H9 (cell line): Measurements from ENCODE around the gene FCGBP. TPM values are rescaled to one million over a fixed set of nuclear protein-coding genes. Genes with fewer than 3 reads are reported as not detected.

Experiments
- DNase-seq: peaks from one replicate; pipeline ENCODE4 v3.0.0-alpha.2; 2017
- H2AFZ ChIP-seq: one replicate; pipeline ENCODE4 v1.6.1; 2013; ENCODE audit warnings: mild to moderate bottlenecking, low read length, control low read depth, moderate library complexity
- H2AK5ac ChIP-seq: 2 replicates; pipeline ENCODE4 v1.6.1; 2013; ENCODE audit warnings: low read length, control low read depth, mixed read lengths; ENCODE audit not compliant: insufficient read length
- H2BK120ac ChIP-seq: one replicate; pipeline ENCODE4 v1.6.1; 2013; ENCODE audit warnings: low read depth, mild to moderate bottlenecking, low read length, control low read depth, inconsistent platforms; ENCODE audit not compliant: poor library complexity, severe bottlenecking
- H2BK12ac ChIP-seq: 2 replicates; pipeline ENCODE4 v1.6.1; 2013; ENCODE audit warnings: low read length, control low read depth, mixed read lengths, low read depth; ENCODE audit not compliant: insufficient read length
- H2BK15ac ChIP-seq: 2 replicates; pipeline ENCODE4 v1.6.1; 2013; ENCODE audit warnings: low read depth, low read length, control low read depth
- H2BK20ac ChIP-seq: one replicate; pipeline ENCODE4 v1.6.1; 2013; ENCODE audit warnings: low read depth, mild to moderate bottlenecking, low read length, control low read depth, inconsistent platforms; ENCODE audit not compliant: poor library complexity, severe bottlenecking
- H2BK5ac ChIP-seq: 2 replicates; pipeline ENCODE4 v1.6.1; 2013; ENCODE audit warnings: low read length, control low read depth, mixed read lengths; ENCODE audit not compliant: insufficient read length
- H3K14ac ChIP-seq: 2 replicates; pipeline ENCODE4 v1.6.1; 2013; ENCODE audit warnings: low read length, control low read depth; ENCODE audit not compliant: insufficient read depth
- H3K18ac ChIP-seq: 2 replicates; pipeline ENCODE4 v1.6.1; 2013; ENCODE audit warnings: low read depth, mild to moderate bottlenecking, mixed read lengths, low read length, control low read depth; ENCODE audit not compliant: insufficient read length
- H3K23ac ChIP-seq: 2 replicates; pipeline ENCODE4 v1.6.1; 2013; ENCODE audit warnings: low read length, control low read depth, mixed read lengths, low read depth; ENCODE audit not compliant: insufficient read length
- H3K23me2 ChIP-seq: 2 replicates; pipeline ENCODE4 v1.6.1; 2013; ENCODE audit warnings: low read depth, mild to moderate bottlenecking, mixed read lengths, low read length, control low read depth; ENCODE audit not compliant: insufficient read length, poor library complexity, severe bottlenecking
- H3K27ac ChIP-seq: 2 replicates; pipeline ENCODE4 v1.5.1; 2013; ENCODE audit warnings: low read length, control low read depth, mixed read lengths, low read depth; ENCODE audit not compliant: insufficient read length
- H3K27me3 ChIP-seq: 2 replicates; pipeline ENCODE4 v1.6.1; 2013; ENCODE audit warnings: low read length, control low read depth, inconsistent platforms; ENCODE audit not compliant: insufficient read depth
- H3K4ac ChIP-seq: 2 replicates; pipeline ENCODE4 v1.6.1; 2013; ENCODE audit warnings: low read depth, mild to moderate bottlenecking, control low read depth, inconsistent platforms, low read length, moderate library complexity
- H3K4me1 ChIP-seq: 2 replicates; pipeline ENCODE4 v1.6.1; 2013; ENCODE audit warnings: low read length, control low read depth, inconsistent platforms; ENCODE audit not compliant: insufficient read depth
- H3K4me2 ChIP-seq: 2 replicates; pipeline ENCODE4 v1.6.1; 2013; ENCODE audit warnings: low read length, control low read depth, mixed read lengths; ENCODE audit not compliant: insufficient read length, insufficient read depth
- H3K56ac ChIP-seq: 2 replicates; pipeline ENCODE4 v1.6.1; 2013; ENCODE audit warnings: low read depth, mild to moderate bottlenecking, mixed read lengths, low read length, control low read depth; ENCODE audit not compliant: insufficient read length
- H3K79me1 ChIP-seq: 2 replicates; pipeline ENCODE4 v1.6.1; 2013; ENCODE audit warnings: low read depth, mild to moderate bottlenecking, moderate library complexity, low read length, control low read depth, inconsistent platforms; ENCODE audit not compliant: insufficient read depth, poor library complexity, severe bottlenecking
- H3K79me2 ChIP-seq: 2 replicates; pipeline ENCODE4 v1.6.1; 2013; ENCODE audit warnings: low read length, control low read depth, inconsistent platforms; ENCODE audit not compliant: insufficient read depth
- H3K9ac ChIP-seq: 2 replicates; pipeline ENCODE4 v1.6.1; 2013; ENCODE audit warnings: low read length, control low read depth, mixed read lengths; ENCODE audit not compliant: insufficient read length; ENCODE audit errors: extremely low read depth
- H3K9me3 ChIP-seq: one replicate; pipeline ENCODE4 v1.6.1; 2013; ENCODE audit warnings: low read depth, low read length, inconsistent platforms; ENCODE audit not compliant: control insufficient read depth
- H3T11ph ChIP-seq: one replicate; pipeline ENCODE4 v1.6.1; 2013; ENCODE audit warnings: mild to moderate bottlenecking, low read length, control low read depth, inconsistent platforms
- H4K20me1 ChIP-seq: one replicate; pipeline ENCODE4 v1.6.1; 2013; ENCODE audit not compliant: control insufficient read depth, insufficient read length, insufficient read depth
- H4K5ac ChIP-seq: 2 replicates; pipeline ENCODE4 v1.6.1; 2013; ENCODE audit warnings: low read depth, mild to moderate bottlenecking, mixed read lengths, low read length, control low read depth; ENCODE audit not compliant: insufficient read length
- H4K8ac ChIP-seq: replicated peaks from 2 replicates; pipeline ENCODE4 v1.6.1; 2013; ENCODE audit warnings: low read length, control low read depth, mixed read lengths, low read depth; ENCODE audit not compliant: insufficient read length
- H4K91ac ChIP-seq: 2 replicates; pipeline ENCODE4 v1.6.1; 2013; ENCODE audit warnings: low read depth, mild to moderate bottlenecking, moderate library complexity, mixed read lengths, low read length, control low read depth; ENCODE audit not compliant: insufficient read length
- H3K27ac Mint-ChIP-seq, 3 experiments: 2 replicates in 2 of 3; 3 replicates in 1 of 3; pipeline ENCODE4 v1.8.0; 2020 to 2021; ENCODE audit warnings: mixed read lengths in 3 of 3, mild to moderate bottlenecking in 1 of 3, moderate library complexity in 1 of 3
- H3K27me3 Mint-ChIP-seq: 2 replicates; pipeline ENCODE4 v1.8.0; 2021; ENCODE audit warnings: low read depth, mild to moderate bottlenecking, moderate library complexity, mixed read lengths
- H3K36me3 Mint-ChIP-seq, 3 experiments: 2 replicates in 2 of 3; 3 replicates in 1 of 3; pipeline ENCODE4 v1.8.0; 2020 to 2021; ENCODE audit warnings: low read depth in 3 of 3, mixed read lengths in 3 of 3; ENCODE audit not compliant: insufficient read depth in 1 of 3
- H3K4me1 Mint-ChIP-seq, 2 experiments: 2 replicates each; pipeline ENCODE4 v1.8.0; 2020; ENCODE audit warnings: mixed read lengths in 2 of 2
- H3K4me3 Mint-ChIP-seq, 2 experiments: 2 replicates in 1 of 2; 3 replicates in 1 of 2; pipeline ENCODE4 v1.8.0; 2020 to 2021; ENCODE audit warnings: mild to moderate bottlenecking in 2 of 2, mixed read lengths in 2 of 2, moderate library complexity in 1 of 2
- H3K9me3 Mint-ChIP-seq, 2 experiments: 2 replicates in 1 of 2; 3 replicates in 1 of 2; pipeline ENCODE4 v1.8.0; 2020; ENCODE audit warnings: mild to moderate bottlenecking in 2 of 2, mixed read lengths in 2 of 2, moderate library complexity in 1 of 2
- WGBS: extraction: QIAGEN DNeasy Blood & Tissue Kit; methylation state at CpG from one replicate; pipeline ENCODE4 v1.1.7; 2013; ENCODE audit warnings: missing lambda C conversion rate, low lambda C conversion rate, mixed read lengths; ENCODE audit not compliant: insufficient read length; ENCODE audit errors: extremely low coverage; 5-methylcytosine and 5-hydroxymethylcytosine counted together
- total RNA-seq: library from RNA; stranded (reverse); gene quantifications from 2 replicates; pipeline ENCODE4 v1.2.1, GENCODE V29; 2021
- TF ChIP-seq, protein P1 (sequence below): fragments of 200-600 bp; sonication (generic); conservative IDR thresholded peaks from 3 replicates; pipeline ENCODE4 v1.8.0; 2021; ENCODE audit warnings: antibody characterized with exemption, mild to moderate bottlenecking

Gene FCGBP
- total RNA-seq, 1 experiment from 2014 or later = 0.13 TPM

DNA sequence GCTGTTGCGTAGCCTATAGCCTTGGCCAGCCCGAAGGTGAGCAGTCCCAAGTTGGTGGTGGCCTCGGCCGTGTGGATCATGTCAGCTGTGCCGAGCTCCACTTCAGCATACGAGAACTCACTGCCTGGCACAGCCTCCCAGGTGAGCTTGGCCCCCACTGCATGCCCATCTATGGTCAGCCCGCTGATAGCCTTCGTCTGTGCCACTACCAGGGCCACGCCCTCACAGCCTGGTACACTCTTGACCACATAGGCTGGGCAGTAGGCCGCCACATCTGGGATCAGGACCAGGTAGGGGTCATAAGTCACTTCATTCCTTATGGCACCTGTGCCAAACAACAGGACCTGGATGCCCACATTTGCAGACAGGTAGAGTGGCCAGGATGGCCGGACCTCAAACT lies 7.4 kb downstream of the FCGBP start:
- Histone ChIP-seq H3K4me1 (no peaks in the 10 kb centered on the region), H4K5ac (no peak overlapping the region), H3K79me1 (no peaks in the 10 kb centered on the region), H3K23me2 (no peaks in the 10 kb centered on the region), H4K20me1 (no peaks in the 10 kb centered on the region), H2BK12ac (no peak overlapping the region), H2BK15ac (no peak overlapping the region), H2BK20ac (no peak overlapping the region), H3K4me2 (no peak overlapping the region), H3K9ac (no peak overlapping the region), H2AK5ac (no peak overlapping the region), H2BK5ac (no peak overlapping the region), H3K79me2 (no peaks in the 10 kb centered on the region), H3K4ac (no peak overlapping the region), H3K14ac (no peak overlapping the region), H2BK120ac (no peak overlapping the region), H3K18ac (no peak overlapping the region), H3T11ph (no peak overlapping the region), H3K9me3 (no peaks in the 10 kb centered on the region), H4K91ac (no peak overlapping the region), H2AFZ (no peak overlapping the region), H3K23ac (no peak overlapping the region), H3K56ac (no peak overlapping the region), H3K27ac (no peak overlapping the region), H4K8ac (no peak overlapping the region), H3K27me3 (no peaks in the 10 kb centered on the region)
- no peak for DNase-seq
- H3K27ac Mint-ChIP-seq = no peak overlapping the region
- no CpG with 5 or more reads among the region's 11 CpGs for WGBS
- H3K27me3 Mint-ChIP-seq = no peaks in the 10 kb centered on the region
- TF ChIP-seq, protein P1, sequence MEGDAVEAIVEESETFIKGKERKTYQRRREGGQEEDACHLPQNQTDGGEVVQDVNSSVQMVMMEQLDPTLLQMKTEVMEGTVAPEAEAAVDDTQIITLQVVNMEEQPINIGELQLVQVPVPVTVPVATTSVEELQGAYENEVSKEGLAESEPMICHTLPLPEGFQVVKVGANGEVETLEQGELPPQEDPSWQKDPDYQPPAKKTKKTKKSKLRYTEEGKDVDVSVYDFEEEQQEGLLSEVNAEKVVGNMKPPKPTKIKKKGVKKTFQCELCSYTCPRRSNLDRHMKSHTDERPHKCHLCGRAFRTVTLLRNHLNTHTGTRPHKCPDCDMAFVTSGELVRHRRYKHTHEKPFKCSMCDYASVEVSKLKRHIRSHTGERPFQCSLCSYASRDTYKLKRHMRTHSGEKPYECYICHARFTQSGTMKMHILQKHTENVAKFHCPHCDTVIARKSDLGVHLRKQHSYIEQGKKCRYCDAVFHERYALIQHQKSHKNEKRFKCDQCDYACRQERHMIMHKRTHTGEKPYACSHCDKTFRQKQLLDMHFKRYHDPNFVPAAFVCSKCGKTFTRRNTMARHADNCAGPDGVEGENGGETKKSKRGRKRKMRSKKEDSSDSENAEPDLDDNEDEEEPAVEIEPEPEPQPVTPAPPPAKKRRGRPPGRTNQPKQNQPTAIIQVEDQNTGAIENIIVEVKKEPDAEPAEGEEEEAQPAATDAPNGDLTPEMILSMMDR = no peak
- no peak overlapping the region for H3K4me3 Mint-ChIP-seq
- no peaks in the 10 kb centered on the region; a peak in 1 of 5 replicates for H3K9me3 Mint-ChIP-seq
- peaks cover 7 to 8% of the 10 kb centered on the region in 2 experiments; a peak in 1 of 4 replicates for H3K4me1 Mint-ChIP-seq
- H3K36me3 Mint-ChIP-seq = no peaks in the 10 kb centered on the region
